ENCODE results near the gene CARMIL1. TPM values are rescaled to one million over a fixed set of nuclear protein-coding genes. Genes with fewer than 3 reads are reported as not detected.

Gene CARMIL1
- polyA plus RNA-seq, 1 donor, result 2.4 TPM

DNA sequence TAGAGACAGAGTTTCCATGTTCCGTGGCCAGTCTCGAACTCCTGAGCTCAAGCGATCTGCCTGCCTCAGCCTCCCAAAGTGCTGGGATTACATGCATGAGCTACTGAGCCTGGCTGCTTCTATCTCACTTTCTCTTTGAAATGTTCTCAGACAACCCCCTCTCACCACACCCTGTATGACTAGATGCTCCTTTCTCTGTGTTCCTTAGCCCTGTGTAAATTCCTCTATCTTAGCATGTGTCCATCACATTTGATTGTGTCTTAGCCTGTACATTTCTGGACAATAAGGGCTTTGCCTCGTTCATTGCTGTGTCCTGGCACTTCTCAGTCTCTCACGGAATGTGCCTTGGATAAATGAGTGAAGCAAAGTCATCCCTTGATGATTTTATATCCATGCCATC lies 204.8 kb downstream of the CARMIL1 start:
- DNase-seq, result no peak

DNA sequence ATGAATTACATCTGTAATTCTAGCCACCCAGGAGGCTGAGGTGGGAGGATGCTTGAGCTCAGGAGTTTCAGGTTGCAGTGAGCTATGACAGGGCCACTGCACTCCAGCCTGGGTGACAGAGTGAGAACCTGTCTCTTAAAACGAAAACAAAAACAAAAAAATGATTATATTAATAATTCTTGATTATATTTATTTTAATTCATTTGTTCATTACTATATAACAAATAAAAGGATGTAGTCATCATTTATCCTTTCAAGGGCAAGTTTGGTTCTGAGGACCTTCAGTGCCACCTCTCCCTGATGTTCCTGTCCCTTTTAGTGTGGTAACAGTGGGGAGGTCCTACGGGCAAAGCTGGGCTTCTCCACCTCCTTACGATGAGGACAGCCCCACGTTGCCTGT lies 205.7 kb downstream of the CARMIL1 start:
- DNase-seq, result no peak

DNA sequence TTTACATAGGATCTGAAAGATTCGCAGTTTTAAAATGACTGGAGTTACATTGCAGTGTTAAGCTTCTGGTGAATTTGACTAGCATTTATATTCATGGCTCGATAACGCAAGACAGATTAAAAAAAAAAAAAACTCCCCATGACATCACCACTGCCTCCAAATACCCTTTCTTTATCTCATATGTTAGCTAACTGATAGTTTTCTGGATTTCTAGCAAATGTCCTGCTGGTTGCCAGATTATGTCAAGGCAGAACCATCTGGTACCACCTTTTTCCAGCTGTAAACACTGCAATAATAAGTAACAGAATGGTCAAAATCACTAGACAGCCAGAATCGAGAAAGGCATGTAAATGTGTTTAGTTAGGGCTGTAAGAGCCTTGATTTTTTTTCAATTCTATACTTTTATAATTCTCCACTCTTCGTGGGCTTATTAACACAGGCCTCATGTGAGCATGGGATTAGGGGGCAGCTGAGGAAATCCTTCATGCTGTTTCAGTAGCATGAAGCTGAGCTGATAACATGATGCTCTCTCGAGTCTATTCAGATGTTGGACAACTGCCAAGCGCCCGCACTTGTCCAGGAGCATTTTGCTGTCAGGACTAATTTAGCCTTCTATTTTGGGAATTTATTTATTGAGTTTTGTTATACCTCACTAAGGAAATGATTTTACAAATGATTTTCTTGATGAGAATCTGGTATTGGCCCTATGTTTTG lies 206.8 kb downstream of the CARMIL1 start:
- no peak for DNase-seq

DNA sequence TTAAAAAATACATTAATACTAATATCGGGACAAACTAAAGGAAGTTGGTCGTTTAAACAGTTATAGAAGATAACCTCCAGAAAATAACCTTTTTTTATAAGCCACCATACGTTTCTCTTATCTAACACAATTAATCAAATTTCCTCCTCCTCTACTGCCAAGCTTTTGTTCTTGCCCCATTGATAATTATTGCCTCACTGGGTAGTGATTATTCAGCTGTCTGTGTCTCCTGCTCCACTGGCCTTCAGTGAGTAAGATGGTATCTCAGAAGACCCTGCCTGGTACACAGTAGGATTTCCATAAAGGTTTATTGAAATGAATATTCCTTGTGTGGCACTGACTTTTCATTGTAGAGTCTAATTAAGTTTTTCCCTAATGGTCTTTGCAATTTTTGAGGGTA lies 207.4 kb downstream of the CARMIL1 start:
- no peak for DNase-seq

DNA sequence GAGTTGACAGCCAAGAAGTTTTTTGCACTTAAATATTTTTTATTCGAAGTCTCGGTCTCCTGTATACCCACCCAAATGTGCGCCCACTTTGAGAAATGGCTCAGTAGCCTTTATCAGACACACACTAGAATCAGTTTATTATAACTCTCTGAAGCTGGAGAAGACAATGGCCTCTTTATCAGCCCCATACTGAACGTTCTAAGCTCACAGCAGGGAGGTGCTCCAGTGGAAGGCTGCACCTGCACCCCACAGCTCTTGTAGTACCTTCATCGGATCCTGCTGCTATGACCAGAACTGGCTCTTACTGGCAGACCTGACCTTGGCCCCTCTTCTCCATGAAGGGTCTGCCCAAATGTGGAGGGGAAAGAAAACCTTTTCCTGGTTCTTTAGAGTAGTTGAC lies 207.8 kb downstream of the CARMIL1 start:
- no peak for DNase-seq

DNA sequence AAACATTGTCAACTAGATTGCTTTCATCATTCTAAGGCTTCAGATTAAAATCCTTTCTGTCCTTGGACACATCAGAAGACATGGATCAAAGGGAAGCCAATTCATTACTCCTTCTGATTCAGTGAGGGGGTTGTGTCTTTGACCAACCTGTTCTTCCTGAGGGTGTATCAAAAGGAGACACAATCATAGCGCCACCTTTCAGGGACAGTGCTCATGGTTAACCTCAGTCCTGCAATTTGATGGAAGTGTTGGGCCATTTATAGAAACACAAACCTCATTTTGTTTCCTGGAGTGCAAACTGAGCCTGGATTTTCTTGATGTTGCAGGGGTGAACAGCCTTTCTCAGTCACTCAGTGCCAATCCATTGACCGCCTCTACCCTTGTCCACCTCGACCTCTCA lies 209.0 kb downstream of the CARMIL1 start:
- no peak for DNase-seq

DNA sequence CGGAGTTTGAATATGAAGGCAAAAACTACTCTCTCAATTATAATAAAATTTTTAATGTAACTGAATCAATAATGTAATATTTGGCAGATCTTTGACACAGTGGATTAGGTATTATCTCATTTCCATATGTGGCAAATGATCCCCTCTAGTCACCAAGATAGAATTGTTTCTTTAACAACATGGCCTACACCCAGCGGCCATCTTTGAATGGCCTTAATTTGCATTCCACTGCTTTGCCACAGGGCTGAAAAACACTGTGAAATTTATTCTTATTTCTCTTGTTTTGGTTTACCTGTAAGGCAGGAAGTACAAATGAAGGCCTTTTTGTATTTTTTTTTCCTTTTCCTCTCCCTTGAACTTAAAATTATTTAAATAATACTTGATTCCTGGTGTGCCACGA lies 210.2 kb downstream of the CARMIL1 start:
- no peak for DNase-seq

DNA sequence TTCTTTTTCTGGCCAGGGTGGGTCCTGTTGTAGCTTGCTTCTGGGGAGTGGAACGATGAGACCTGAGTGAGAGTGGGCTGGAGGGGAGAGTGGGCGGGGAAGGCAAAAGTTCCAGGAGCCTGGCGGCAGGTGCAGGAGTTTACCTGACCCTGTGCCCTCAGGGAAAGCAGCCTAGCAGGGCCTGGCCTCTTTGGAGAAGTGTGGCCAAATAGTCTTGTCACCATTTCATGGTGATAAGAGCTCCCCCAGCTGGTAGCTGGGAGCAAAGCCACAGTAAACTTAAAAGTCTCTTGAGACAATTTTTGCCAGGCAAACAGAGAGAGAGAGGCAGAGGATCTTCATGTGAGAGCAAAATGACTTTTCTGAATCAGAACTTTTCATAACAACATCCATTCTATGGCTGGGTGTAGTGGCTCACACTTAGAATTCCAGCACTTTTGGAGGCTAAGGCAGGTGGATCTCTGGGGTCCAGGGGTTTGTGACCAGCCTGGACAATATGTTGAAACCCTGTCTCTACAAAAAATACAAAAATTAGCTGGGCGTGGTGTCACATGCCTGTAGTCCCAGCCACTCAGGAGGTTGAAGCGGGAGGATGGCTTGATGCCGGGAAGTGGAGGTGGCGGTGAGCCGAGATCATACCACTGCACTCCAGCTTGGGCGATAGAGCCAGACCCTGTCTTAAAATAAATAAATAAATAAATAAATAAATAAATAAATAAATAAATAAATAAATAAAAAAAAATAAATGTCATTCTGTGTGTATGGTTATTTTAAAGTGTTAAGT lies 211.0 kb downstream of the CARMIL1 start:
- DNase-seq, result peak; percentile 77

DNA sequence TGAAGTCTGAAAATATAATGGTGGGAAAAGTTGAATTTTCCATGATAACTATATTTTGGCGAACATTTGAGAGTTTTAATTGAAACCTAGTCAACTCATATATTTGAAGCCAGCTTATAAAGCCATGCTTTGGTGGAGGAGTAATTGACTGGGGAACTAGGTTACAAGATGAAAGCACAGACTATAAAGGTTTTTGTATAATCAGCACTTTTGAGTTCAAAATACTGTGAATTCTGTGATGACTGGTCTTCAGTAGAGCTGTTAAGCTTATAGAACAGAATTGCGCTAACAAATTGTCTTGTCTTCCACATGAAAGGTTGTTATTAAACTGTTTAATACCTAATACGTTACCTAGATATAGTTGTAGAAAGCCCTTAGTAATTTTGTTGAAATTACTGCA lies 213.8 kb downstream of the CARMIL1 start:
- DNase-seq, result no peak

DNA sequence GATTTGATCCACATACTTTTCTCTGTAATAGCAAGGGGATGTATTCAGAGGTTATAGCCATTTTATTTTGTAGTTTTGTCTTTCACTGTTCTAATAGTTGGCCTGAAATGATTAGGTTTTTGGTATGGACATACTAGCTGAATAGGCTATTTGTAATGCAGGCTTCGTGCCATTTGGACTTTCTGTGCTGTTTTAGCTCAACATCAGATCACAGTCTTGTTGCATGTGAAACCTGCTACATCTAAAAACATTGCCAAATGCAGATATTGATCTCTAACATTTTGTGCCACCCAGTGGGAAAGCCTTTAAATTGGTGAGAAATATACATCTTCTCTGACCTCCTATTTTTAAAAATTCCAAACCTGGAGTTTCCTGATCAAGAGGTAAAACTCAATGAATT lies 215.3 kb downstream of the CARMIL1 start:
- no peak for DNase-seq

DNA sequence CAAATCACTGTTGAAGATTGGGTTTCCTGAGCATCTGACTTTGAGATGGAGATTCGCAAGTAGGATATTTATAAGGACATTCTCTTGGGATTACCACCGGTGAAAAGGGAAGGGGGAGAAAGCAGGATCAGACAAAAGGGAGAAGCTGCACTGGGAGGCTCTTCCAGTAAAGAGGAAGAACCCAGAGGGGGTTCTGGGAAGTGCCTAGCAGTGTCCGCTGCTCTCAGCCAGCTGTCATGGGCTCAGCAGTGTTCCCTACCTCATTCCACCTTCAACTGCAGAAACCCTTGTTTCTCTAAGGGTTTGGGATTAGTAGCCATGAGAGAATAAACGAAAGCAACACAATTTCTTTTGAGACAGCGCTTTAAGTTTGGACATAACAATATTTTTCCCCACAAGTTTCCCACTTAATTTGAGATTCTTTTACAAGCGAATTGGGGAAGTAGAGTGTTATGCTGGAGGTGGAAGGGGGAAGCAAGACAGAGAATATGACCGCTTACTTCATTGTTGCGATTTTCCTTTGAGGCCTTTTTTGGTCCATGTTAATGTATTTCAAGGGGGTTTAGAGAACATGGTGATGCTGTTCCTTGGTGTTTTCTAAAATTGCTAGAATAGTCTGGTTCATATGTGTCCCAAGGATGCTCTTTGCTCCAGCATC lies 218.3 kb downstream of the CARMIL1 start:
- DNase-seq, result no peak

DNA sequence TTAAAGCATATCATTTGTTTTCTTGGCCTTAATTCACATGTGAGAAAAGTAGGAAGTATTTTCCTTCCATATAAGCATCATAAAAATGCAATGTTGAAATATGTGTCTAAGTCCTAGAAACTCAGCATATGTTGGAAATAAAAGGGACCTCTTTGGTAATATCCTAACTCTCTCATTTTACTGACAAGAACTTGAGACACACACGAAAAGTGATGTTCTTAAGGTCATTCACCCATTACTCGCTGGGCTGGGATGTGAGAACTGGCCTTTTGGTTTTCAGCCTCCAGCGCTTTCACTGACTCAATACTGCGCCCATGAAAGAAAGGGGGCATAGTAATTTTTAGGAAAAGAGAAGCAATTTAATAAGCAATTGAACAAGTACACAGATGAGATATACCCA lies 219.3 kb downstream of the CARMIL1 start:
- DNase-seq, result no peak

DNA sequence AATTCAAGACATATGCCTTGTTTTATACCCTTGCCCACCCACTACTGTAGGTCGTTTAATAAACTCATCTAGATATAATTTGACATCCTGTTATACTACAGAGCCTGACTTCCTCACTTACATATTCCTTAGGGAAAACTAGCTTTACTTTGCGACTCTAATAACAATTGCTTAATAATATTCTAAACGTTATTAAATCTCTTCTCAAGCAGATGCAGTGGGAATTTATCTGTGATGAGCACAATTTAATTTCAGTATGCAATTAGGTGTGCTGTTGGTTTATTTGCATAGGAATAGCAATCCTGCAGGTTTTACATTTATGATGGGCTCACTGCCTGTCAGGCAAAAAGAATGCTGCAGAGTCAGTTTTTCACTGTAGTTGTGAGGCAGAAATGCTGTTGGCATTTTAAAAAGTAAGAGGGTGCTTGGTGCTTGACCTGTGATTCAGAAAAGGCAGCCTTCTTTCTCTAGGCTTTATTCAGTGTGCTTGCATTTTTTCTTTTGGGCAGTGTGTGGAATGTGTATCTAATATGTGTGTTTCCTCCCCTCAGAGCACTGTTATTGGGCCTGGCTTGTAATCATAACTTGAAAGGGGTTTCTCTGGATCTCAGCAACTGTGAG lies 220.6 kb downstream of the CARMIL1 start:
- no peak for DNase-seq

DNA sequence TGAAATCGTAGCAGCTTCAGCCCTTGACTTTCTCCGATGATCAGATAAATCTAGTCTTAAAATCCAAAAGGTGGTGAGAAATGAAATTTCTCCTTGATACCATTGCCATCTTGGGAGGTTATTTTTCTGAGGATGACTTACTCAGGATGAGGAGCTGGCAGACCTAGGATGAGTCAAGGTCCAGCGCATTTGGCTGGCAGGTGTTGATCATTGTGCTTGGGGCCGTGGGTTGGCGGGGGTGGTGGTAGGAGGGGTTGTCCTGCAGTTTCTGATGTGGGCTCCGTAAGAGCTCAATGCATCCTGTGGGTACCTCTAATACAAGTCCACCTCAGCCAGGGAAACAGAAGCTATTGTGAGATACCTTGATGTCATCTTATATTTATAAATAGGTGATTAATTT lies 224.5 kb downstream of the CARMIL1 start:
- no peak for DNase-seq

DNA sequence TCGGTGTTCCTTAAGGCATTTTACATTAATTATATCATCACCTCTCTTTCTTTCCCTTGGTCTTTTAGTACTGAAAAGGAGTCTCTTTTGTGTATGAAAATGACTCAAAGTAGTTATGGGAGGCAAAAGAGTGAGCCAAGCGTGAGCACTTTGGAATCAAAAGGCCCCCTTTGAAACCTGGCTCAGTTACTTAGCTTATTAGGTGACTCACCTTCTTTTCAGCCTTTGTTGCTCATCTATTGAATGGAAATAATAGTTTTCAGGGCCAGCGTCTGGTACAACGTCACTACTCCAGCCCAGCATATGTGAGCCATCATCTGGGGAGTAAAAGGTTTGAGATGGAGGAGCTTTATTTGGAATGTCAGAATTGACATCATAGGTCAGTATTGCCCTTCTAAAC lies 225.5 kb downstream of the CARMIL1 start:
- DNase-seq, result no peak

DNA sequence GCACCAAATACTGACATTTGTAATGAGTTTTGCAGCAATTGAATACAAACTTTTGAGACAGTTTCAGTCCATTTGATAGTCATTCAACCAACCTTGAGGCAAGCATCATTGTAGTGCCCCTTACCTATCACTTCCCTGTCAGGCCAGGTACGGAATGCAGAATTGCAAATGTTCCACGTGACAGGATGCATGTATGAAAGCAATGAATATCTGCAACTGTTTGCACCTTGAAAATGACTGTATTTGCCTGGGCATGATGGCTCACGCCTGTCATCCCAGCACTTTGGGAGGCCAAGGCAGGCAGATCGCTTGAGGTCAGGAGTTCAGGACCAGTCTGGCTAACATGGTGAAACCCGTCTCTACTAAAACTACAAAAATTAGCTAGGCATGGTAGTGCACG lies 226.8 kb downstream of the CARMIL1 start:
- DNase-seq, result no peak

DNA sequence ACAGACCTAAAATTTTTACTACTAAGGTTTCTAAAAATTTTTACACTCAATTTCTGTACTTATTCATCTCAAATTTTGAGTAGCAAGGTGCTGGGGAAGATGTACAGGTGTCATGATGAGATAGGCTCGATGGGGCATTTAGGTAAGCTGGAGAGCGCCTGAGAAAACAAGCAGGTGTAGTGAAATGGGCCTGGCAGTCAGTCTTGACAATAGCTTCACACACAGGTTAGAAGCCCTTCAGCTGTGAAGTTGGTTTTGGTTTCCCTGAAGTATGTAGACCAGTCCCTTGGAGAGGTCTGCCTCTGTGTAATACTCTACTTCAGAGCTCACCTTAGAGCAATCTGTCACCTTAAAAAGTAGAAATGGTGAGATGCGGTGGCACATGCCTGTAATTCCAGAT lies 228.9 kb downstream of the CARMIL1 start:
- DNase-seq, result no peak

DNA sequence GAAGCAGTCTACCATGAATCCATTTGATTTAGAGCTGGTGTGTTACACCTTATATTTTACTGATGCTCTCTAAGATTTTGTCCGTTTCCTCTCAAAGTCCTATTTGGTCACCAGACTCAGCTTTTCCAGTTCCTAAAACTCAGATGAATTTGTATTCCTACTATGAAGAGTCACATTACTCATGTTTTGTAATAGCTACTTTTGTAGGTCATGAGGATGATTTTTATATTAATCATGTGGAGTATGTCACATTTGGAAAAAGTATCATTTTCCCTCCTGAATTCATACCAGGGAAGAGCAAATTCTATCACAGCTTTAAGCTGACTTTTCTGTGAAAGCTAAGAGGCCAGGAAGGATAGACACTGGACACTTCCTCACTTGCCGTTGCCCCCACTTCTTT lies 232.2 kb downstream of the CARMIL1 start:
- no peak for DNase-seq

DNA sequence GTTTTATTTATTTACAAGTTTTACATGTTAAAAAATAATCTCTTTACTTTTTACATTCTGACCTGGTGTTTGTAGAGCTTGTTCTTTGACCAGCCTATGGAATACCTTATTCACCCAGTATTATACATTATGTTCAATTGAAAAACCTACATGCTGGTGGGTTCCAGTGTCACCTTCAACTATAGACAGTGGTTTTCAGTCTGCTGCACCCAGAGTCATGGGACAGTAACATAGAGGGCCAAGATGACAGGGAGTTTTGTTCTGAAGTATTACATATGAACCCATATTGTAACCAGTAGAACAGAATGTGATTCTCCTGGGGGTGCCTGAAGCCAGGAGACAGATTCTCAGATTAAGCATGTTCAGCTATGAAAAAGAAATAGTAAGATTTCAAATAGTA lies 233.4 kb downstream of the CARMIL1 start:
- DNase-seq, result no peak

DNA sequence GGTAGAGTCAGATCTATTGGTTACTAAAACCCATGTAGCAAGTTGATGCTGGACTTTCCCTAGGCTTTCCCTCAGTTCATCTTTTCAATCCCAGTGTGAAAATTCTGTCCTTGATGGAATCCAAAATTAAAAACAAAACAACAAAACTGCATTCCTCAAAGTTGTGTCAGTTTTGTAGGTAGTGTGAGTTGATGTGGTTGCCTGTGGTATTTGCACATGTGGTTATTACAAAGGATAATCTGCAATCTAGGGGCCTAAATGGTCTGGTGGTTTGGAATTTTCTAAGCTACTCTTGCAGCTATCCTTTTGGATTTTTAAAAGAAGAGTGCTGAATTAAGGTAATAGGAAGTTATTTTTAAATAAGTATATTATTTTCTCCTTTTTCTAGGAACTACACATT lies 240.7 kb downstream of the CARMIL1 start:
- no peak for DNase-seq

DNA sequence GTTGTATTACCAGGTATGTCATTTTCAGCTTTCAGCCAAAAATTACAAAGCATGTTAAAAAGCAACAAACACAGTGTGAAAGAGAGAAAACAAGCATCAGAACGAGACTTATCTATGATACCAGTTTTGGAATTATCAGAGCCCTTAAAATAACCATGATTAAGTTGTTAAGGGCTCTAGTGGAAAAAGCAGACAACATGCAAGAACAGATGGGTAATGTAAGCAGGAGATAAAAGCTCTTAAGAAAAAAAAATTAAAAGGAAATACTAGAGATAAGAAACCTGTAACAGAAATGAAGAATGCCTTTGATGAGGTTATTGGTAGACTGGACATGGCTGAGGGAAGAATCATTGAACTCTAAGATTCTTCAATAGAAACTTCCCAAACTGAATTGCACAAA lies 245.4 kb downstream of the CARMIL1 start:
- DNase-seq, result no peak

DNA sequence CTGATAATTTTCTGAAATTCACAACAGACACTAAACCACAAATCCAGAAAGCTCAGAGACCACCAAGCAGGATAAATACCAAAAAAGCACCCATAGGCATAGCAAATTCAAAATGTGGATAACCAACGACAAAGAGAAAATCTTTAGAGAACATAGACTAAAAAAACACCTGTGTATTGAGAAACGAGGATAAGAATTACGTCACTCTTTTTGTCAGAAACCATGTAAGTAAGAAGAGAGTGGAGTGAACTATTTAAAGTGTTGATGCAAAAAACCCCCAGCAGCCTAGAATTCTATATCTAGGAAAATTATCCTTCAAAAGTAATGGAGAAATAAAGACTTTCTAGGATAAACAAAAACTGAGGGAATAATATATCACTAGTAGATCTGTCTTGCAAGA lies 245.9 kb downstream of the CARMIL1 start:
- DNase-seq, result no peak

DNA sequence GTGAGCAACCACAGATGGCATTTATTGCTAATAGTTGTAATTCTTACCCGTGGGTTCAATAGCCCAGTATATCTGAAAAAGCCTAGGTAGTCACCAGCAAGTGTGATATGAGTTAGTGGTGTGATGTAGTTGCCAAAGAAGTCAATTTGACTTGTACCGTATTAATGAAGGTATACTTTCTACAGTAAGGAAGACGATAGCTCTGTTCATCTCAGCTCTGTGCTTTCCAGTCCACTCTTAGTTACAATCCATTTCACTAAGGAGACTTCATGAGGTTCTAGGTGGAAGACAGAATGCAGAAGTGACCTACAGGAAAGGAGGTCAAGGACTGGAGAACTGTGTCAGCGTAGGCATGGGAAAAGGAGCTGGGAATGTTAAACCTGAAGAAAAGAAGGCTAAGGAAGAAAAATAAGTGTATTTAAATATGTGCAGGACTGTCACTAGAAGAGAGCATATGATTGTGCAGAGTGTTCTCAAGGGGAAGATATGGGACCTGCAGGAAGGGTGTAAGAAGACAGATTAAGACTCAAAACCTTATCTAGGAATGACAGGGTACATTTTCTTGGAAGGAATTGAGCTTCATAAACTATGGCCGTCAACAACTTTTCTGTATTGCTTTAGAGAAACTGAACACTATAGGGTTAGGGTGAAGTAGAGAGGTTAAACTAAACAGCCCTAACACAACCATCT lies 255.9 kb downstream of the CARMIL1 start:
- DNase-seq, result no peak

All from hindlimb muscle (tissue), 1 donor.